GM18511 (cell line): ENCODE data around the gene CNPY2.
"Not testable (repeated sequence)": the region's sequence is repeated elsewhere in the genome, so short reads cannot be mapped to it uniquely, and the experiment has no call there.

ENCODE experiments used
- ATAC-seq: cut with Tn5 transposase; IDR thresholded peaks from one replicate; pipeline ENCODE4 v1.9.1; 2021; ENCODE audit warnings: mild to moderate bottlenecking, moderate library complexity; ENCODE audit not compliant: unreplicated experiment

CNPY2 gene

DNA sequence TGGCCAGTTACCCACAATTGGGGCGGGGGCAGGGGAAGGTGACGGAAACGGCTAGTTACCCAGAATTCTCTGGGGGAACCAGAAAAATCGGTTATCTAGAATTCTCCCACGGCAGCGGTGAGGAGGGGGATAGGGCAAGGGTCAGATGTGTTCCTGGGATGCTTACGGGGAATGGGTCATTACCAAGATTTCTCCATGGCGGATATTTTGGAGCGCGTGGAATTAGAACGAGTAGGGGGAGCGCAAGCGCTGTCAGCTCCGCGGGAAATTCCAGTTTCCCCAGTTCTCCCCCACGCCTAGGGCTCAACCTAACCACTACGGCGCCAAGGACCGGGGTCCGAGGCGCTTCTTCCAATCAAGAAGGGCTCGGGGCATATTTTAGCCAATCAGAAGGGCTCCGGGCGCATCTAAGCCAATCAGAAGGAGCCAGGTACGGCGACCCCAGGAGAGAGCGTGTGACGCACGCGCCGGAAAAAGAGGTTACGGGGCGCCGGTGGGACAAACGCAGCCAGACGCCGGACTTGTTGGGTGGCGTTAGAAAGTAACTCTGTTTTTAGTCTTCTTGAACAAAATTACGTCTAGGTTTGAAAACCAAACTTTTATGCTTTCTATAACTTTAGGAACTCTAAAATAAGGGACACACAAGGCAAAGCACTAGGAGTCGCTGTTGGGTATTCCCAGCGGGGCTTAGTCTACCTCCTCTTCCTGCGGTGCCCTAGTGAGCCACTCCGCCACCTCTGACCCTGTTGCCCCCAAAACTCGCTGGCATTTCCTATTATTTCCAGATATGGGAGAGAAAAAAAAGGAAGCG lies 18.1 kb upstream of the CNPY2 start, which contains the start of gene PAN2:
Gene PAN2, minus strand, starts transcription at position 322 of the 811 bp plus-strand sequence. CDS start 906 bp downstream, outside the sequence.
- ATAC-seq = peak; percentile 96

DNA sequence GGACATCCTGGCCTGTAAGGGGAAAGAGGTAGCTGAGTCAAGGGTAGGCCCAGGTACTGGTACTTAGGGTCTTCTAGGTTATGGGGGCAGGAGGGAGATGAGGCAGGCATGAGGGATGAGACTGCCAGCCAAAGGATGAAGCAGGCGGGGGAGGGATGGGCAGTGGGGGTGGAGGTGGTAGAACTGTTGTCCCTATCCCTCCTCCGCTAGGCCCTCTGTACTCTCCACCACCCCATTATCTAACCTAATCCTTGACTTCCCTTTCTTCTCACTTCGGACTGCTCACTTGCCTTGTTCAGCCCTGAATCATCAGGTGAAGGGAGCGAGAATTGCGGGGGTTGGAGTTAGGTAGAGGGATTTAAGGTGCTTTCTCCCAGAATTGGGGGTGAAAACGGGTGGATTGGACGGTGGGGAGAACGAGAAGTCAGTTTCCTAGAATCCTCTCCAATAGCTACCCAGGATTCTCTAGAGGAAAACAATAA lies 17.4 kb upstream of the CNPY2 start:
- no peak for ATAC-seq

DNA sequence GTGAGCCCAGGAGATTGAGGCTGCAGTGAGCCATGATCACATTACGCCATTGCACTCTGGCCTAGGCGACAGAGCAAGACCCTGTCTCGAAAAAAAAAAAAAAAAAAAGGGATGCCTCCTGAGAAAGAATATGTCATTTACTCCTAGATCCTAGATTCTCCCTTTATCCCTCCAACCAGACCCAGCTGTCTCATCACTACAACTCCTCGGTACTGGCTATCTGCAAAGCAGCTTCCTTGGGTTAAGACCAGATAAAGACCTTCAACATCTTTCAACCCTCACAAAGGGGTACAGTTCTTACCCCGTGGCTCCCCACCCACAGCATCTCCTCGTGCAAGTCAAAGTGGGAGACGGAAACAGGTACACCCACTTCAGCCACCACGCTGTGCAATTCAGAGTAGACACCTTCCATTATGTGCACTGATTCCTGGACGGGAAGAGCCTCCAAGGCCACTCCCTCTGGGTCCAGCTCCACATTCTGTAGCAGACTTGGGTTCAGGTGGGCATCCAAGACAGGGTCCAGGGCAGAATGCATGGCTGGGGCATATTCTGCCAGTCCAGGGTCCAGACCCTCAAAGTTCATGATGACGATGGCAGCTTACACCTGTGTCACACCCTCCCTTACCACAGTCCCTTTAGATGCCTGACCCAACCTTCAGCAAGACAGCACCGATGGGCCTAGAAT lies 16.9 kb upstream of the CNPY2 start:
- no peak for ATAC-seq

DNA sequence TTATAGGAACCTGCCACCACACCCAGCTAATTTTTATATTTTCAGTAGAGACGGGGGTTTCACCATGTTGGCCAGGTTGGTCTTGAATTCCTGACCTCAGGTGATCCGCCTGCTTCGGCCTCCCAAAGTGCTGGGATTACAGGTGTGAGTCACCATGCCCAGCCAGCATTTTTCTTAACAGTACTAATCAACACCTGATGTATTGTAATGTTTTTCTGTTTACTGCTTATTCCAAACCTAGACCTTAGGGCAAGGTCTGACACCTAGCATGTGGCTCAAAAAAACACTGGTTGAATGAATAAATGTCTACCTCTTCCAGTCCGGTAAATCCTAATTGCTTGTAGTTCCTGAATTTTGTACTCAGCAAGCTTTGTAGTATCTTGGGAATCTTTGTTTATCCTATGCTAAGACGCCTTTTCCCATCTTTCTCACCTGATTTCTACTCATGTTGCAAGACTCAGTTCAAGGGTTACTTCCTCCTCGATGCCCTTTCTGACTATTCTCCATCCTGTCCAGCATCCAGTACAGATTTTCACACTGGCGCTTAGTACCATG lies 15.2 kb upstream of the CNPY2 start:
- ATAC-seq = no peak

DNA sequence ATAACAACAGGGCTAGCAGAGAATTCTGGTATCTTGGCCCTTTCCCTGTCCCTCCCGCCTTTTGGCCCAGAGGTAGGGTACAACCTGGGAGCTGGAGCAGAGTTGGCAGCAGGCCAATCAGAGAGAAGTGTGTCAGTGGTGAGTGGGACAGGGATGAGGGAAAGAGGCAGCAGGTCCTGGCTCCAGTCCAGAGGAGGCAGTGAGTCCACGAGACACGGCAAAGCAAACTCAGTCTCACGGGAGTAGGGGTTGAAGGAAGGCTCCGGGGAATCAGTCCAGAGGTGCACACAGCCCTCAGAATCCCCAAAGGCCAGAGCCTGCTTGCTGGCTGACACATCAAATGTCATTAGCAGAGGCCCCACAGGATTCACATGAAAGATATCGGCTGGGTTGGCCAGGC lies 10.7 kb upstream of the CNPY2 start:
- ATAC-seq = no peak

DNA sequence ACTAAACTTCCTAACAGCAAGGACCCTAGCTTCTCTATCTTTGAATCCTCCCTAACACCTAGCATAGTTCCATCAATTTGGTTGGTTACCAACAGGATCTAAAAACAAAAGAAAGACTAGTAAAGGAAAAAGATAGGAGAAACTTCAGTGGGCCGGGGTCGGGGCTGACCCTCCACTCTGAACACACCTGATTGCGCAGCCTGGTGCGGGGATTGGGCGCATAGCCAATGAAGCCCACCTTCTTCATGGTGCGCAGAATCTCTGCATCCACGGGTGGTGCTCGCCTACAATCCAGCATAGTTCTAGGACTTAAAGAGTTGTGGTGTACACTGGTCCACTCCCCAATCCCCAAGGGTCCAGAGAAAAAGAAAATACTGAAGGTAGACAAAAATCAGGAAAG lies 10.3 kb upstream of the CNPY2 start:
- ATAC-seq = no peak

DNA sequence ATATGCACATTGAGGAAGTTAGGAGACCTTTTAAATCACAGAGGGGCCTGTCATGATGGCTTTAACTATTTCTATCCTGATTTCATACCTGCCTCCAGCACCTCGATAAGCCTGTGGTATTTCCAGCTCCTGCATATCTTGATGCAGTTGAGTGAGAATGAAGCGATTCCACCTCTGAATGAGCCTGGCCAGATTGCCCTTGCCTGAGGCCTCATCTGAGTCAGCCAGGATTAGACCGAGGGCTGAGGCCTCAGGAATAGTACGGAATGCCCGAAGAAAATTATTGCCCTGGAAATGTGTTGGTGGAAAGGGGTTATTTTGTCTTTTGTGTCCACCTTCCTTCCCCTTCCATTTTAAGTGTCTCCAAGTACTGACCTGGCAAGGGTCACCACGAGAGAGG lies 8.4 kb upstream of the CNPY2 start:
- no peak for ATAC-seq

DNA sequence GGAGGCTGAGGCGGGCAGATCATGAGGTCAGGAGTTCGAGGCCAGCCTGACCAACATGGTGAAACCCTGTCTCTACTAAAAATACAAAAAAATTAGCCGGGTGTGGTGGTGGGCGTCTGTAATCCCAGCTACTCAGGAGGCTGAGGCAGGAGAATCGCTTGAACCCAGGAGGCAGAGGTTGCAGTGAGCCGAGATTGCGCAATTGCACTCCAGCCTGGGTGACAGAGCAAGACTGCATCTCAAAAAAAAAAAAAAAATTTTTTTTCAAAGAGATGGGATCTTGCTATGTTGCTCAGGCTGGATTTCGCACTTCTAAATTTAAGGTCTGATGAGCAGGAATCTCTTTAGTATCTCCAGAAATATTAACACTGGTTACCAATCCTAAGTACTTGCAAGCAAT lies 5.8 kb upstream of the CNPY2 start:
- not testable (repeated sequence) for ATAC-seq

DNA sequence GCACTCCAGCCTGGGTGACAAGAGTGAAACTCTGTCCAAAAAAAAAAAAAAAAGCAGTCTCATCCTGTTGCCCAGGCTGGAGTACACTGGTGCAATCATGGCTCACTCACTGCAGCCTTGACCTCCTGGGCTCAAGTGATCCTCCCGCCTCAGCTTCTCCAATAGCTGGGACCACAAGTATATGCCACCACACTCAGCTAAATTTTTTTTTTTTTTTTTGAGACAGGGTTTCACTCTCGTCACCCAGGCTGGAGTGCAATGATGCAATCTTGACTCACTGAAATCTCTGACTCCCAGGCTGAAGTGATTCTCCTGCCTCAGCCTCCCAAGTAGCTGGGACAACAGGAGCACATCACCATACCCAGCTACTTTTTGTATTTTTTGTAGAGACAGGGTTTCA lies 5.2 kb upstream of the CNPY2 start:
- no peak for ATAC-seq

DNA sequence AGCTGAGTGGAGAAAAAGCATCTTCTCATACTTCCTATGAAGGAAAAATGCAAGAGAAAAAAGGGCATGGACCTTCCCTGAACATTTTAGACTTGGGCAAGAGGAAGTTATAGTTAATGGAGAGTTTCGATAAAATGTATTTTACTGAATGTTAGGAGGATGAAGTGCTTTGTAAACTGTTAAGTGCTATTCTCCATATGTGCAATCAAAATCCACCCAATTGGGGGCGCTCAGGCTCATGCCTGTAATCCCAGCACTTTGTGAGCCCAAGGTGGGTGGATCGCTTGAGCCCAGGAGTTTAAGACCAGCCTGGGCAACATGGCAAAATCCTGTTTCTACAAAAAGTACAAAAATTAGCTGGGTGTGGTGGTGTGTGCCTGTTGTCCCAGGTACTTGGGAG lies 1.9 kb upstream of the CNPY2 start:
- ATAC-seq = no peak

DNA sequence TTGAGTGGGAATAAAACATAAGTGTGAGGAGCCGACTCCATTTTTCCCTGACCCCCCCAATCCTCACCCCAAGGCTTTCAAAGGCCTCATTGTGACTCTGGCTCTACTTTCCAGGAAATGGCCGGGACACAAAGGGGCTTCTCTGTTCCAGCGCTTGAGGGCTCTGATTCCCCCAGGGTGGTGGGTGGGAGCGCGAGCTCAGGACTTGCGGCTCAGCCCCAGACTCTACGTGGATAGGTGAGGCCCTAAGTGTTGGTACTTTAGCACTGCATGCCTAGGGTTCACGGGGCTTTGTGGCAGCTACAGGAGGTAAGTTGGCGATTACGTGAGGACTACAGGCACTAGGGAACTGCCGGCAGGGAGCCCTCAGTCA lies 553 bp downstream of the CNPY2 start:
- no peak for ATAC-seq

DNA sequence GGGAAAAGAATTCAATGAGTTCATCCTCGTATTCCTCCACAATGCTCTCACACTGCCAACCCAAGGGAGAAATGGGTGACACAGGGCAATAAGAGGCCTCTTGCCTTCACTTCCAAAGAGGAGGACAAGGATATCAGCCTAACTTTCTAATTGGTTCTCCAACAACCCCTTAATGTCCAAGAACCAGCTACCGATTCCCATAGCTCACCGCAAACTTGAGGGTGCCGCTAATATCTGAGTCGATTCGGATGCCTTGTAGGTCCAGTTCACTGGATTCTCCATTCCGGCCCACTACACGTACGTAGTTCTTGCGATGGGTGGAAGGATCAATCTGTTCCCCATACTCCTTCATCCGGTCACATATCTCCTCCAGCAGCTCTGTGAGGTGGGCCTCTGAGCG lies 4.8 kb downstream of the CNPY2 start:
- ATAC-seq = no peak

DNA sequence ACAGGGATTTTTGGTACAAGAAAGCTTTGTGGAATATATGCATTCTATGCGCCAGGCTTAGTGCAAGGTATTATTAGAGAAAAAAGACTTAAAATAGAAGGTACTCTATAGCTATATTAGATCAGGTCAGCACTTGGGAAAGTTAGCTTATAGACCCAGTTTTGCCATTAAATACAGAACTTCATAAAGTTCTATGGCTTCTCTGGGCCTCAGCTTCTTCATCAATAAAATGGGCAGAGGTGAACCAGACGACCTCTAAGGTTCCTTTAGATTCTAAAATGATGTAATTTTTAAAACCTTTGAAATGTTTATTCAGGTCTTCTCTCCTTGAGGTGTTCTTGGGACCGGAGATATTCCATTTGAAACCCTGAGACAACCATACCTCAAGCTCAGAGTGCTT lies 7.1 kb downstream of the CNPY2 start:
- no peak for ATAC-seq

DNA sequence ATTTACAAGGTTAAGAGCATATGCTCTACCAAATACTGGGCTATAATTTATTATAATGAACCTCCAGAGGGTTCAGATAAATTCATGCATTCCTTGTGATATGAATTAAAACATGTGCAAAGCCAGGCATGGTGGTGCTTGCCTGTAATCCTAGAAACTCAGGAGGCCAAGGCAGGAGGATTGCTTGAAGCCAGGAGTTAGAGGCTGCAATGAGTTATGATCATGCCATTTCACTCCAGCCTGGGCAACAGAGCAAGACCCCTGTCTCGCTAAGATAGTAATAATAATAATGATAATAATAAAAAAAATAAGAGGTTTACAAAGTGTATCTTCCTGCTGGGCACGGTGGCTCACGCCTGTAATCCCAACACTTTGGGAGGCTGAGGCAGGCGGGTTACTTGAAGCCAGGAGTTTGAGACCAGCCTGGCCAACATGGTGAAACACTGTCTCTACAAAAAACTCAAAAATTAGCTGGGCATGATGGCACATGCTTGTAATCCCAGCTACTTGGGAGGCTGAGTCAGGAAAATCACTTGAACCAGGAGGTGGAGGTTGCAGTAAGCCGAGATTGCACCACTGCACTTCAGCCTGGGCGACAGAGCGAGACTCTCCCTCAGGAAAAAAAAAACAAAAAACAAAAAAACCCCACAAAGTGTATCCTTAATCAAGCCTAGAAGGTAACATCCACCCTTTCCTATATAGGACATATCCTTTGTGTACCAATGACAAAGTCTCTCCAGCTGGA lies 8.4 kb downstream of the CNPY2 start:
- no peak for ATAC-seq

DNA sequence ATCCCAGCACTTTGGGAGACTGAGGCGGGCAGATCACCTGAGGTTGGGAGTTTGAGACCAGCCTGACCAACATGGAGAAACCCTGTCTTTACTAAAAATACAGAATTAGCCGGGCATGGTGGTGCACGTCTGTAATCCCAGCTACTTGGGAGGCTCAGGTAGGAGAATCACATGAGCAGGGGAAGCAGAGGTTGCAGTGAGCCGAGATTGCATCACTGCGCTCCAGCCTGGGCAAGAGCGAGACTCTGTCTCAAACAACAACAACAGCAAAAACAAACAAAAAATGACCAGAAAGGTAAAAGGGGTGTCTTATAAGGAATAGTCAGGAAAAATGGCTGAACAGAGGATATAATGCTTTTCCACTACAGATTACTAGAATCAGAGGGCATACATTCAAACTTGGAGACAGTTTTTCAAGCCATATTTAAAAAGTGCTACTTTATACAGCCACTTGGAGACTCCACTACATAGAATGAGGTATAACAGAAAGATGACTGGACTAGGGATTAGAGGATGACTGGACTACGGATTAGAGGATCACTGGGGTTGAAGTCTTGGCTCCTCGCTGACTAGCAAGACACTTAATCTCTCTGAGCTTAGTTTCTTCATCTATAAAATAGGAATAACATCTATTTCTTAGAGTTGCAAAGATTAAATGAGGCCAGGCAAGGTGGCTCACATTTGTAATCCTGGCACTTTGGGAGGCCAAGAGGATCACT lies 10.8 kb downstream of the CNPY2 start:
- ATAC-seq = no peak

DNA sequence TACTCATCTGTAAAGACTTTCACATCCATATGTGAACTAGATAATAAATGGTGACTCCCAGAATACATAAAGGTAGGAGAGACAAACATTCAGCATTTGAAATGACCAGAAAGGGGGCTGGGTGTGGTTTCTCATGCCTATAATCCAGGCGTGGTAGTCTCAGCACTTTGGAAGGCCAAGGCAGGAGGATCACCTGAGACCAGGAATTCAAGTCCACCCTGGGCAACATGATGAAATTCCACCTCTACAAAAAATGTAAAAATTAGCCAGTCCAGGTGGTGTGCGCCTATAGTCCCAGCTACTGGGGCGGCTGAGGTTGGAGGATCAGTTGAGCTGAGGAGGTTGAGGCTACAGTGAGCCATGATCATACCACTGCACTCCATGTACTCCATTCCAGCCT lies 11.5 kb downstream of the CNPY2 start:
- ATAC-seq = no peak

DNA sequence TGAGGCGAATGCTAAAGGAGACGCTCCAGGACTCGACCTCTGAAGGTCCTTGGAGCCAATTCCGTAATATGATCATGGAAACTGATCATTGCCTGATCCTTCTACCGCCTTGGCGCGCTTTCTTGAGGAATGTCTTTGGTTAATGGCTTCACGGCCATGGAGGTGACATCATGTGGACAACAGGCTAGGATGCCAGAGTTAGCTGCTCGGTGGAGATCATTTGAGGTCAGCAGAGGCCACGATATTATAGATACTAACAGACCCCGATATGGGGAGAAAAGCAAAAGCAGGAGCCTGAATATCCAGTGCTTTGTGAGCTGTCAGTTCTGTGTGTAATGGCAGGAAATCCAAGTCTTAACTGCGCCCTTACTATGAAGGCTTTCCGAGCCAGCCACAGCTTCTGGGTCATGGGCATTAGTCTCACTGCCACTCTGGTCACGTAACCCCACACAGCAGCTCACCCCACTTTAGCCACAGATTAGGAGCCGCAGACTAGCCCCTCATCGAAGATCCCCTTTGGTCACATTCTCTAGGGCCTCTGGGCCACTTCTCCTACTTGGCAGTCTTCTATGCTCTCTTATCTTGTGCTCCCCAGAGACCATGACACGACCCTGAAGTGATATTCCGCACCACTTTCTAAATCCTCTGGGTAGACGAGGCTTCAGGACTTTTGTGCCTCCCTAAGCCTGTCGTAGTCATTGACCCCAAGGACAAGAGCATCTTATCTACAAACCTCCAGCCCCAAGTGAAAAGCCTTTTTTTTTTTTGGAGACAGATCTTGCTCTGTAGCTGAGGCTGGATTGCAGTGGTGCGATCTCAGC lies 14.9 kb downstream of the CNPY2 start:
- ATAC-seq = no peak

DNA sequence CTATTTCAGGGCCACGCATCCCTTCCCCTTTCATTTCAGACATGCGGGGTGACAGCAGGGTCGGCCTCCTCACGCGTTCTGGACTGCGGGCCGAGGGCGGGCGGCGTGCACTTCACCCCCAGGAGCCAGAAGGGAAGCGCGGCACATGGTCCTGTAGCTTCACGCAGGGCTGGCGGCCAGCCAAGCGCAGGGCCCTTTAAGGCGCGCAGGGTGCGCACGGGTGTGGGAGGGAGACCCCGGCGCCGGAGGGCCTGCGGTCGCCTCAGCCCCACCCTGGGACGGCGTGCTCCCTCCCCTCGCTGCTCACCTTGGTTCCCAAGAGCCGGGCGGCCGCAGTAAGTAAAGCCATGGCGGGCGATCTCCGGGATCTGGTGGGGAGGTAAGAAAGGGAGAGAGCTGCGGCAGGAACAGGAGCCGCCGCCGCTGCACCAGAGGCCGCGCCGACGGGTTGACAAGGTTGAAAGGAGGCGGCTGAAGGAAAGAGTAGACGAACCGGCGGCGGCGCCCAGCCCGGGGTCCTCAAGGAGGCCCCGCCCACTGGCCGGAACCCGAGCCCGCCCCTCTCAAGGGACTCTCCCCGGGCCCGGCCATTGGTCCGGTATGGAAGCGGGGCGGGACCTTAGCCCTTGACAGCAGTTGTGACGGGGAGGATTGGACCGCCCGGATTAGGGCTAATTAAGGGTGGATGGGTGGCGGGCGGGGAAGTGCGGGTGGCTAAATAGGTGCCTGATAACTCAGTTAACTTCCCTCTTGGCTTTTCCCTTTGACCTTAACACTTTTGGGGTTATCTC lies 15.7 kb downstream of the CNPY2 start, which contains the start of gene CS:
Gene CS, minus strand, starts transcription at position 478 of the 791 bp plus-strand sequence. Its CDS starts 129 bp downstream, at position 349.
- peak; percentile 92 for ATAC-seq

DNA sequence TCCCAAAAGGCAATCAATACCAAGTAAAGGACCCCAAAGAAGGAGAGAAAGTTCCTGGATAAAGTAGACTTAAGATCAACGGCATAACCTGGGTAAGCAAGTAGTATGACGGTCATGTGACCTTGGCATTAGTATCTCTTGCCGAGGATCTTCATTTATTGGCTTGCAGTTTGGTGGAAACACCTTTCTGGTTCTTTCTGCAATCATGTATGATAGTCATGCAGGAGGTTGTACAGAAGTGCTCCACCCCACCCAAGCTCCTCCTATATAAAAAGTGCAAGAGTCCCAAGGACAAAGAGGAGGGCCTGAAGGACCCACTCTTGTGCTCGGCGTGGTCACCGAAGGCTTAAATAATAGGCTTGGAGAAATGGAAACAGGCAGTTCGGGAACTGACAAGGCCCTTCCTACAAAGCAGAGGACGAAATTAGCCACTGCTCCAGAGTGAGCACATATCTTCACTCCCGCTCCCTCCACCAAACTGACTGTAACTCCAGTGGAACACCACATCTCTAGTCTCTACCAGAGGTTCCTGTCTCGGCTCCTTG lies 16.4 kb downstream of the CNPY2 start:
- peak; percentile 3 for ATAC-seq
